ENCODE measurements around the gene ZNF775.

ZNF775 gene

DNA sequence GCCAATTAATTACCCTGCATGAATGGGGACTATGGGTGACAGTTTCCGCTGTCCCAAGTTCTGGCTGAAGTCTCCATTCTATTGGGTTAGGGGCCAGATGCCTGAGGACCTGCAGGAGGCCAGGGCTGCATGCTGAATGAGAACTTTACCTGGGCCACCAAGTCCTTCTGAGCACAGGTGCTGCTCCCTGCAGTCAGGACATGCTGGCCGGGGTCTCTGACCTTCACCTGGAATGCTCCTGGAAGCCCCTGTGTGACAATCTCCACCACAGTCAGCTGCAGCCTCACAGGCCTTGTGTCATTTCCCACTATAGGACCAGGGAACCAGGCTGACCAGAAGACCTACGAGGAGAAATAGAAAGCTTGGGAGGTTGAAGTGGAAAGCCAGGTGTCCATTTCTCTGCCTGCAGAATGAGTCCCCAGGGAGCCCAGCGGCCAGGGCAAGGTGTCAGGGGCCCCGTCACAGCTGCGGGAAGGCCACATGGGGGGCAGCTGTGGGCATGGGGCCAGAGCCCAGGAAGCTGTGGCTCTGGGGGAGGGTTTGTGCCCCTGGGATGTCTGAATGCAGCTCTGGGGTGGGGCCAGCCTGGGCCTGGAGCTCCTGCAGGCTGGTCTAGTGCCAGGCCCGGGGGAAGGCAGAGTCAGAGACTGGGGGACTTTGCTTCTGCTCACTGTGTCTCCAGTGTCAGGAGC lies 65.7 kb downstream of the ZNF775 start:
- DNase-seq: no peak

DNA sequence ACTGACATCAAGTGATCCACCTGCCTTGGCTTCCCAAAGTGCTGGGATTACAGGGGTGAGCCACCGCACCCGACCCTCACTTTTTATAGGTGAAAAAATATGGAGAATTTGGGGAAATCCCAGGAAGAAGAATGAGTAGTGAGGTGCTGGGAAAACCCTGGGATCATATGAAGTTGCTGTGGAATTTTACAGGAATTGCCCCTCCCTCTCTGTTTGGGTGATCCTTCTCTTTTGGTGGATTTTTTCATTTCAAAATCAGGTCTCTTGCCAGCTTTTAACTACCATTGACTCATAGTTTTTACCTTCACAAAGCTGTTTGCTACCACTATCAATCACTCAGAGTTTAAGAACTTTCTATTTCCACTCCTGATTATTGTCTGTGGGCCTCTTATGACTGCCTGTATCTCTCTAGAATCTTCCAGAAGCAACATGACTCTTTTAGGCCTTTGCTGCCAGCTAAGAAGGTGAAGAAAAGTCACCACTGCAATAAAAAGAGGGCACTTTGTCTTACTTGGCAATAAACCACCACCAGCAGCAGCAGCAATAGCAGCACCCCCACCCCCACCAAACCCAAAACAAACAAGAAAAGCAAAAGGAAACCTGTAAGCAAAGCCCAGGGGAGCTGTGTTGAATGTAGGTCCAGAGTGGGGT lies 67.3 kb downstream of the ZNF775 start:
- DNase-seq: no peak
